HG03442 (cell line): ENCODE measurements around the gene KICS2.

Experiments
- ATAC-seq: cut with Tn5 transposase; IDR thresholded peaks from one replicate; pipeline ENCODE4 v1.9.1; 2021; ENCODE audit warnings: mild to moderate bottlenecking, moderate library complexity; ENCODE audit not compliant: unreplicated experiment

Gene KICS2

GRCh38 chr12:64175254-64175945, 46.7 kb downstream of the KICS2 start:
- ATAC-seq = no peak

- no peak for ATAC-seq
Observed at GRCh38 chr12:64173456-64173855, 48.6 kb downstream of the KICS2 start.
